Embryonic facial prominence (tissue), 1 donor: Measurements from ENCODE around the gene AKNAD1.

ENCODE experiments used
- DNase-seq: peaks from one replicate; pipeline ENCODE4 v3.0.0-alpha.2; 2016; ENCODE audit errors: extremely low spot score

AKNAD1 gene

DNA sequence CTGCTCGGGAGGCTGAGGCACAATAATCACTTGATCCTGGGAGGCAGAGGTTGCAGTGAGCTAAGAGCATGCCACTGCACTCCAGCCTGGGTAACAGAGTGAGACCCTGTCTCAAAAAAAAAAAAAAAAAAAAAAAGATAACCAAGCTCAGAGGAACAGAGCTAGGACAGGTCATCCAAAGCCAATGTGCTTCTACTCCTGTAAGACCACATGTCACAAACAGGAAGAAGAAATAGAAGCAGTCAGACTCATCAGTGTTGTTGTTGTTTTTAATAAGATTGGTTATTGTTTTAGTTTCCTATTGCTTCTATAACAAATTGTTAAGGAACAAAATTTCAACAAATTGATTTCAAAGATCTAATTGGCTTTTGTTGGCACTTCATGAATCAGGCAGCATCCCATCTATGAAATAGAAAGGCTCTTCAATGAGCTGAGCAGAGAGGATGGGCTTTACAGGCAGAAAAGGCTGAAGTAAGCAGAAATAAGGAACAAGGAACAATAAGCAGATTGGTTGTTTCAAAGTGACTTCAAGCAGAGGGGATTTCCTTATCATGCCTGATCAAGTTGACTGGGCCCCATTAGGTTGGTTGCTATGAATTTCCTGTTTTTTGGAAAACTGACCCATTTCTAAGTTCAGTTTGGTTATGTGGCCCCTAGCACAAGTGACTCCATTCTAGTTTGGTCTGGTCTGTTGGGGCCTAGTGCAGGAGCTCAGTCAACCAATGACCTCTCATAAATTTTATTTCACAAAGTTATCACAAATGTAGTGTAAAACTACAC, 6.0 kb upstream of the AKNAD1 start:
- DNase-seq: no peak

DNA sequence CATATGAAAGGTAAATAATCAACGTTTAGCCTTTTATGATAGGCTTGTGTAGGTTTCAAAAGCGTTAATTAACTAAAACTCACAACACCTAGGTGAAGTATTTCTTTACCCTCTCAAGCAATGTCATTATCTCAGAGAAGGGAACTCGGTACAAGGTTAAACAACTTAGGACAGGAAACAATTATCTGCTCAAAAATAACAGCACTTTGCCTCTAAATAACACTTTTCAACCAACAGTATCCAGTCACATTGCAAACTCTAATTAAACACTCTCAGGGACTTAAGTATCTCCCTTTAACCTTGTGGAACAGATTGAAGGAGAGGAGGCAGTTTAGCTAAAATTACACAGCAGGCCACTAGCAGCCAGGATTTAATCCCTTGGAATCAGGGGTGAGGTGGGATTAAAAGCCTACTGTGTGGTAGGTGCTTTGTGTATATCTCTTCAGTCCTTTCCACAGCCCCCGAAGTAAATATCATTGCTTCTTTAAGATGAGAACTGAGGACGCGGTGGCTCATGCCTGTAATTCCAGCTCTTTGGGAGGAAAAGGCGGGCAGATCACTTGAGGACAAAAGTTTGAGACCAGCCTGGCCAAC, 5.2 kb upstream of the AKNAD1 start:
- DNase-seq: no peak

DNA sequence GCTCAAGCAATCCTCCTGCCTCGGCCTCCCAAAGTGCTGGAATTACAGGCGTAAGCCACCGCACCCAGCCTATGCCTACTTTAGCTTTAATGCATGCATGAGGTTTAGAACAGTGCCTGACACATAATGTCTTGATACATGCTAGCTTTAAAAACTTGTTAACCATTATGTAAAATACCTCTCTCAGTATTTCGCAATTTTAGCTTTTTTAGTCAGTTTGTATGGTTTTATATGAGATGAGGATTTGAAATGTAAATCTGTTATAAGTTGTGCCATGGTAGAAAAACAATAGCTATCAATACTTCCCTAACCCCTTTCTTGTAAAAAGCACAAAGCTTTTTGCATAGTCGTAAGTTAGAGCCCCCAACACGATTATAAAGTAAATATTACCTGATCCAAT, 4.7 kb upstream of the AKNAD1 start:
- no peak for DNase-seq

DNA sequence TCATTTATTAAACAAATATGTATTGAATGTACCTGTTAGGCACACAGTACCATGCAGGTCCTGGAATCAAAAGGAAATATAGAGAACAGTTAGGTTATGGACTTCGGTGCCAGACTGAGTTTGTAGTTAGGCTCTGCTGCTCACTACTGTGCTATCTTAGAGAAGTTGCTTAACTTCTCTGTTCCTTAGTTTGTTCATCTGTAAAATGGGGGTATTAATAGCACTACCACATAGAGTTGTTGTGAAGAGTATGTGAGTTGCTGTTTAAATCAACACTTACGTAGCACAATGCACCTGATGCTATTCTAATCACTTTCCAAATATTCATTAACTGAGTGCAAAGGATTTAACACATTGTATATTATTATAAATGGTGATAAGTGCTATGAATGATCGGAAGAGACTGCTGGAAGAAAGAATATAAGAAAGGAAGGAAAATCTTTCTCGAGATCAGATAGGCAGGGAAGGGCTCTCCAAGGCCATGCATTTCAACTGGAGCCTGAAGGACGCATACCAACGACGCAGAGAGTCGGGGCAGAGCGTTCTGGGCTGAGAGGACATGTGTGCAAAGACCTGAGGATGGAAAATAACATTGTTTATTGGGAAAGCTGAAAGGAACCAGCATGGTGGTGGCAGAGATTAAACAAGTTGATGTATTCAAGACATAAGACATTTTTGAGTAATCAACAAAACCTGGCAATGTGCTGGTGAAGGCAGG, 3.5 kb upstream of the AKNAD1 start:
- DNase-seq: no peak

DNA sequence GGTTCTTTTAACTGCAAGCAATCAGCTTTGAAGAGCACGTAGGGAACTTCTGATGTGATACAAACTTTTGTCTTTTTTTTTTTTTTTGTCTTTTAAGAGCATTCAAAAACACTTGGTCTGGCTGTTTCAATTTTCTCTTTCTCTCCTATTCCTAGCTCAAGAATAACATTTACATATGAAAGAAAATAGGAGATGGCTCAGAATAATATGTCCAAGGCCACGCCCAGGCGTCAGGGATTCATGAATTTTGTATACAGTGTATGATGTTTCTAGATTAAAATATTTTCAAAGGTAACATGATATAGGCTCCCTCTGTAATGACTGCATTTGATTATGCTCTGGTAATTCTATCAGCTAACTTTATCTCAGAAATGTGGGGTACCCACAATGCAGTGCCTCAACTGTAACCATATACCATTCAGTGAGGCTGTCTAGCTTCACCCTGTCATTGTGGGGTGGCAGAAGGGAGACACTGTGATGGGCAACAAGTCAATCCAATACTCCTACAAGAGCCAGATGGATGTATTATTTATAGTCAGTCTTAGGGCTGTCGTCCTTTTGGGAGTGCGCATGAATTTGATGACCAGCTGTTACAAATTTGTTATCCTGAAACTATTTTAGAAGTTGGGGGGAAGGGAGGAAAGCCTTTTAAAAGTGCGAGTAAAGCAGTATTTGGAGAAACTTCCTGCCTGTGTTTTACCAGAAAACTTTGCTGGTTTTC, 1.5 kb upstream of the AKNAD1 start:
- peak; percentile 31 for DNase-seq

DNA sequence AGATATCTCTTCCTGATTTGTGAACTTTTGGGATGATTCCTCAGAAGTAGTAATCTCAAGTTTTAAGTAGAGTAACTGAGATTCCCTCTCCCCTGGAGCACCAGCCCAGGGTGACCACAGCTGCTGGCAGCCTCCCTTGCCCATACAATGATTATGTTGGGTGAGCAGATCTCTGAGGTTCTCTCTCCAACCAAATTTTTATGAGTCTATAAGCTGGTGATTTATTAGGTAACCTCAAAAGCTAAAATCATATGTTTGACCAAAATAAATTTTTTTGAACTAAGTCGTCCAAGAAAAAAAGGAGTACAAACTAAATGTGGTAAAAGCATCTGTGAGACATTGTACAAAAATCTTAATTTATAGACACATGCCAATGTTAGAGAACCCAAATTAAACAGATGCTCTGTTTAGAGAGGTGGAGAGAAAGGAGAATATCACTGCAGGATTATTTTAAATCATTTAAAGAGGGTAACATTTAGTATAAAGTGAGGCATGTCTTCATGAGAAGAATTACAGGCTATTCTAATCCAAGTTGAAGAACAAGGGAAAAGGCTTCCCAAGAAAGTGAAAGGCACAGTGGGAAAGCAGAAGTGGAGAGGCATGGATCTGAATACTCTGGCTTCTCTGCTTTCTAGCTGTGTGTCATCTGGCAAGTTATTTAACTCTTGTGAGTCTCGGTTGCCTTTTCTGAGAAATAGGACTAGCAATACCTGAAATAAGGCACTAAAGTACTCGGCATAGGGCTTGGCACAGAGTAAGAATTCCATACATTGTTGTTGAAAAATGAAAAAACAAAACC, 2.5 kb downstream of the AKNAD1 start:
- DNase-seq: no peak

DNA sequence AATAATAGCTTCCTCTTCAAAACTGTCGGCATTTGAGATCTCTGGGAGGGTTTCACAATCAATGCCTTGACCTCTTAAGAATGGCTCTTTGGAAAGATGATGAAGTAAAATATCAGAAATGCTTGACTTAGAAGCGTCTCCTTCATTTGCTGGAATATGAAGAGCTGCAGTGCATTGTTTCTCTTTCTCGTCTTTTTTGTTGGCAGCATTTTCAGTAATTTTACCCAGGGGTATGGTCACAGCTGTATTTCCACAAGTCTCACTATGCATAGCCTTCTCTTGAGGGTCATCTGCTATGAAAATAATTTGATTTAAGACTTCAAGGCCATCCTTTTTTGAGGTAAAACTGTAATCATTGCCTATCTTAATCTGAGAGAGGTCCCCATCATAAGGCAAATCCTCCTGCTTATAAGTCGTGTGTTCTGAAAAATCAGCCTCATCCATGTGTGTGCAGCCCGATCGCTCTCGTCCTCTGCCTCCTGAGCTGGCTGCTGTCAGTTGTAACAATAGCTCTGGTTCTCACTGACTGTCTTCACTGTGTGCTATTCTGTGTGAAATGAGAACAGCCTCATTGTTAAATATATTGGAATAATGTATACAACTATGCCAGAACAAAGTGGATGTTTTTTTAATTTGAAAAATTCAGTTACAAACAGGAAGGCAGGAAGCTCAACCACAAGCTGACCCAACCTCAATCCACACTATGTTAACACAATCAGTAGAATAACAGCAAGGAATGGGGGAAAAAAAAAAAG, 4.5 kb downstream of the AKNAD1 start:
- no peak for DNase-seq

DNA sequence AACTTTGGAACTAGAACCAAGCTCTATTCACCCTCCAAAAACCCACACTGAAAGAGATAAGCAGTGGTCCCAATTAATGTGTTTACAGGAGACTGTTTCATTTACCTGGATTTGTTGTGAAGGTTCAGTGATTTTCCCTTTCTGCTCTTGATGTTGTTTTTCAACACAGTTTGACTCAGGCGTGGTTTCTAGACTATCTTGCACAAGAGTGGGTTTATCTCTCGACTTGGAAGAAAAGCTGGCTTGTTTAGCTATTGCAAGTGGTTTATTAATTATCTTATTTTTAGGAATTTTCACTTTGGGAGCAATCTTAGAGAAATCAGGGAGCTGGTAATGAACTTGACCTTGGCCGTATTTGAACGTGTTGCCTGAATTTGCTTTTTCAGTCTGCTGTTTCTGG, 5.3 kb downstream of the AKNAD1 start:
- no peak for DNase-seq

DNA sequence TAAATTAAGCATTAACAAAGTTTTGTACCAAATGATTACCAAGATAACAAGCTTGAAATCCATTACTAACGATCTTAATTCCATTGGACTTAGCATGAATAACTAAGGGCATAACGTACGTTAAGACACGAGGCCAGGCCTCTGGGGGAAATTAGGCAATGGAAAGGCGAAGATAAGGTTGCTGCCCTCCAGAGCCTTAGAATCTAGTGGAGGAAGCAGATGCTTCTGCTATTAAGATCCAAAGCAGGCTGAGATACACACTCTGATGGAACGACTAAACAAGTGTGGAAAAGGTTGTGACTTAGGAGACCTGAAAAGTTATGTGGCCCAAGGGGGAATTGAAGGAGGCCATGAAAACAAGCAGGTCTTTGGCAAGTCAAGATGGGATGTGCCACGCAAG, 6.0 kb downstream of the AKNAD1 start:
- DNase-seq: no peak

DNA sequence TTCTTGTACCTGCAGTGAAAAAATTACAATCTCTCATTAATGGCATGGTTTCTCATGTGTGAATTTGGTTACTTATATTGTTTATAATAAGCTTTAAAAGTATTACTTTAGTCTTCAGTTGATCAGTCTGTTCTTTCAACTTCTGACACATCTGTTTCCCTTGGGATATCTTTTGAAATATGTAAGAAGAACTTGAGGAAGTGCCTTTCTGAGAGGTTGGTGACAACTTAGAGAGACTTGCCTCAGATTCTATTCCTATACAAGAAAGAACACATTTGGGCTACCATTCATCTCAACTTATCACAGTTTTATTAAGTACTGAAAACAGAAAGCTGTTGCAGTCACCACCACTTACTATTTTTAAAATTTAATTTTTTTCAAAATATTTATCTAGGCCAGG, 8.1 kb downstream of the AKNAD1 start:
- DNase-seq: no peak

DNA sequence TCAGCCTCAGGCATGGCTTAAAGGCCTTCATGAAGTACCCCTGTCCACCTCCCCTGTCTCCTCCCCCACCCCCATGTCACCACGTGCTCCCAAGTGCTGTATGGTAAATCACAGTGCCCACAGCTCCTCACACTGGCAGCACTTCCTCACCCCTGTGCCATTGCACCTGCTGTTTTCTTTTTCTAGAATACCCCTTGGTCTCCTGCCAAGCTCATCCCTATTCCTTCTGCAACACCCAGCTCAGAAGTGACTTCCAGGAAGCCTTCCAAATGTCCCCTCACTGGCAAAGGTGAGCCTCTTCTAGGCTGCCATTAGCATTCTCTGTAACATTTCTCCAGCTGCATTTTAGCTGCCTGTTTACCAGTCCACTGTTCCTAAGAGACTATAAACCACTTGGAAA, 9.4 kb downstream of the AKNAD1 start:
- no peak for DNase-seq

DNA sequence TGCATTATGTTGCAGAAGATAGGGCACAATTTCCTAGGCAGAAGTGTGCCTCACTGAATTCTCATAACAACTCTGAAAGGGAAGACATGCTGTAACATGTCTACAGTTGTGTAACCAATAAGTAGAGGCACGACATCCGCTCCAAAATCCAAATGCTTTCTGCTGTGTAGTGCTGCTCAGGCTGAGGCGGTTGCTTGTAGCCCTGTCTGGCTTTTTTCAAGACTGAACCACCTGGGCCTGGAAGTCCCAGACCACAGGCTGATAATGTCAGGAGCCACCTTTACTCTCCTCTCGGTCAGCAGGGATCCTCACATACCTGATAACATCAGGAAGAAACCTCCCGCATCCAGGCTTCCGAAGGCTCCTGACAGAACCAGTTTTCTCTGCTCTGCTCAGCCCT, 10.9 kb downstream of the AKNAD1 start:
- DNase-seq: no peak

DNA sequence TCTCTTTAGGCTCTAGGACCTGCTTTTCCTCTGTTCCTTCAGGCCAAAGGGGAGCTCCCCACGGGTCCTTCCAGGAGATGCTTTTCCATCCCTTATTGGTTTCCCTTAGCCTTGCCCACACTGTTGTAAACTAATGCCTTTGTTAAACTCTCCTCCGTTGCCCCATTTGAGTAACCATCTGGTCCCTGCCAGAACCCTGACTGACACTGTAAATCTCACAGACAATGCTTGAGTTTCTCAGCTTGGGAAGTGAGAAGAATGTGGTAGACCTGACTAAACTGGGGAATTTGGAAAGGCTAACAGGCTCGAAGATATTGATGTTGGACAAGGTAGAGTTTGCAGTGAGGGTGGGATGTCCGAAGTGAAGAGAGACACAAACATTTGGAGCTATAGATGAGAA, 11.4 kb downstream of the AKNAD1 start:
- DNase-seq: no peak

DNA sequence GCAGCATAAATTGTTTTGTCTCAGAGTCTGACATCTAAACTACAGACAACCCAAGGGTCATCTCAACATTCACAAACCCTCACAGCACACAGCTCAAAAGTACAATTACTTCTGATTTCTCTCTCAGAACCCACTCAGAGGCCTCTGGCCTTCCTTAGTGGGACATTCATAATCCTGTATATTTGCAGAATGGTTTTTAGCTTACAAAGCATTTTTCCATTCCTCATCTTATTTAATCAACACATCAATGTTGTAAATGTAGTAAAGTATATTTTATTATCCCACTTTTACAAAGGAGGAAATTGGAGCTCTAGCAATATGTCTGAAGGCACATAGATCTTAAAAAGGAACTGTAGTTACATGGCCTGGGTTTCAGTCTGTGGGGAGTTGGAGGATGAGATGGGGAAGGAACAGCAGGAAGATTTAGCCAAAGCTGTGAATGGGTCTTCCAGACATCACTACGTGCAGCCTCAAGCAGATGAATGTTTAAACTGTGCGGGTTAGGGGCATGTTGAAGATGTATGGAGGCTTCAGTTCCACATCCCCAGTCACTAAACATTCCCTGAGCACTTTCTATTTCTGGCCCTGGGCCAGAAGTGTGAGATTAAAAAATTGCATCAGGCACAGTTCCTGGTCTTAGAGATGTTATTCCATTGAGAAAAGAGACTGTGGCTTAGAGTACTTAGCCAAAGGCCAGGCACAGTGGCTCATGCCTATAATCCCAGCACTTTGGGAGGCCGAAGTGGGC, 13.3 kb downstream of the AKNAD1 start:
- no peak for DNase-seq

DNA sequence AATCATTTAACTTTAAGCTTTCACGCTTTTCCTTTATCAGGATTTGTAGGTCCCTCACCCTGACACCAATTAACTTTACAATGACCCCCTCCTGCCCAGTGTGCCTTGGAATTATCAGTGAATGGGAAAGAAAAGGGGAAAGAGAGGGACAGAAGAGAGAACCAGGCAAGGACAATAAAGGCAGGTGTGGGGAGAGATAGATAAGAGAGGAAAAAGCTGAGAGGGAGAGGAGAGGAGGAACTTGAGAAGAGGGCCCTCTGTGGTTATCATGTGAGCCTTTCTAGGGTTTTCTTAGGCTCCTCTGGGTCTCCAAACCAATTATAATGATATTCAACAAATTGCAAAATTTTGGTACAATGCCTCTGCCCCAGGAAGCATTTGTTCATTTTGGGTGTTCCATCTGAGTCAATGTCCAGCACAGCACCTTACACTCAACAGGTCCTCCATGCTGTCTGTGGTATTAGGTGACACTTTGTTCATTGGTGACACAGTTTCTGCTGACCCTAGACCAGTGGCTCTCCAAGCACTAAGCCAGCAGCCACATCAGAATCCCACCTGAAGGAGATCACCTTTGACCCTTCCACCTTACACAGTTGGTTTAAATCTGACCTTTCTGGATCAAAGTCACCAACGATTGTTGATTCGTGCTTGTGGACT, 14.2 kb downstream of the AKNAD1 start:
- DNase-seq: no peak

DNA sequence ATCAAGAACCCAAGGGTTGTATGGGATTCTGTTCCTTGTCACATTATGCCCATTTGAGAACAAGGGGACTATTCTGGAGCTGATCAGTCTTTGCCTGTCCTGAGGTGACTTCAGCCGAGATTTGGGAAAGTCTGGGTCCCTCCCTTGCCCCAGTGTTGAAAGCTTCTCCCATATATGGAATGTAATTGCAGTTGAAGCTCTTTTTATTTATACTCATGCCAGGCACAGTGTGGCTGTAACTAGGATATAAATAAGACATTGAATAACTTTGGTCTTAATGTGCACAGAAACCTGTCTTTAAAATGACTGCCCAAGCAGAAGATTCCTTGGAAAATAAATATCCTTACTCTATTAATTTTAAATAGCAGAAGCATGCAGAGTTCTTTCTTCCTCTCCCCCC, 15.2 kb downstream of the AKNAD1 start:
- DNase-seq: no peak

DNA sequence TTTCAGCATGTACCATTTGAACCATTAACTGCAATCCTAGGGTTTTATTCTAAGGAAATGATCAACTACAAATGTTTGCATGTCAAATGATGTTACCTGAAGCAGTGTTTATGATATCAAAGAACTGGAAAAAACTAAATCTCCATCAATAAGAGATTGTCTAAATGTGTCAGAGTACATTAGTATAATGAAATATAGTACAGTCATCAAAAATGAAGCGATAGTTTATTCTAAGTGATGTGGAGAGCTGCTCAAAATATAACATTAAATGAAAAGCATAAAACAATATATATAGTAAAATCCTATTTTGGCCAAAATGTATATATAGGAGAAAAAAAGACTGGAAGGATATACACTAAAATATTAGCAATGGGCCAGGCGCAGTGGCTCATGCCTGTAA, 24.0 kb downstream of the AKNAD1 start:
- DNase-seq: no peak

DNA sequence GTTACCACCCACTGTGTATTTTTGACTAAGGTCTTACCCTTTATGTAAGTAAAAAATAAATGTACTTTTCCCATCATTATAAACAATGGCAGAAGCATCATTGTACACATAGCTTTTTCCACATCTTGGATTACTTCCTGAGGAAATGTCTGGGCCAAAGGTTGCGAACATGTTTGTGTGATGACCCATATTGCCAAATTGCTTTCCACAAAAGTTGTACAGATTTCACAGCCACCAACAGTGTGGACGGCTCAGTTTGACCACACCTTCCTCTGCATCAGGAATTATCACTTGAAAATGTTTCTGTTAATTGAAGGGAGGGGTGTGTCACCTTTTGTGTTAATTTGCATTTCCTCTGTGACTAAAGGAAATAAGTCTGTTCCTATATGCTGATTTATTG, 25.7 kb downstream of the AKNAD1 start:
- no peak for DNase-seq

DNA sequence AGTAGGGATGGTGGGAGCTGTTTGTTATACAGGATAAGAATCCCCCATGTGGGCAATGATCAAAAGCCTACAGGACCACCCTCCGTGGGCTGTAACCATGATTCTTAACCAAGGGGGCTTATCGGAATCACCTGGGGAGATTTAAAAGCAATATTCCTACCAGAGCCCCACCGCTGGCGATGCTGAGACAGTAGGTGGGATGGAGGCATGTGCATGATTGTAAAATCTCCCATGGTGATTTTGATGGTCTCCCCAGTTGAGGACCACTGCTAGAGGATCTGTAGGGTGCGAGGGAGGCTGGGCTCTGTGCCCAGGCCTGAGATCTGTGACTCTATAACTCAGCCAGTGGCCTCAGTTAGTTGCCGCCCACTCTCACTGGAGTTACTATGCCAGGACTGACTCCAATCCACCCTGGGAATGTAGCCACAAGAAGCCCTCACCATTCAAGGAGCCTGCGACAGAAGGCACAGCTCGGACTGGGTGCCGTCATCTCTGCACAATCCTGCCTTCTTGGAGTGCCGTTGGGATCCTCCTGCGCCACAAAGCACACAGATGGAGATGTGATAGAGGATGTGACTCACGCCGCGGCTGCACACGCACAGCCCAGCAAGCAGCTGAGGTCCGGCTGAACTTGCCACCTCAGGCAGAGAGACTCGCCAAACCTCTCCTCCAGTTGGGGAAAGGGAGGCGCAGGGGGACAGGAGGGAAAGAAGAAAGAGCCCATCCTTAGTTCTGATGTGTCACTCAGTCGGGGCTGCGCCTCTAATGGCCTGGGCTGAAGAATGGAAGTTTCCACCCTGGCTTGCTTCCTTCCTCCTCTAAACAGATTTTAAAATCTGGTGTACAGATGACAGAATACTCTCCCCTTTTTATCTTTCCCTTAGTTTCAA, 26.5 kb downstream of the AKNAD1 start:
- no peak for DNase-seq
